GM10248 (cell line): ENCODE data around the gene ADAD2.

ENCODE experiments used
- CTCF ChIA-PET: fragments of 300-600 bp; sonication (Branson Sonifier 250); formaldehyde crosslinking; extraction: SDS; loops from one replicate; lab custom pipeline; 2021; ENCODE audit warnings: antibody characterized with exemption; lab: Yijun Ruan, JAX
- POLR2A ChIA-PET: fragments of 350-650 bp; sonication (Branson Sonifier 250); formaldehyde crosslinking; extraction: SDS; loops from one replicate; lab custom pipeline; 2020; ENCODE audit warnings: antibody characterized with exemption; lab: Yijun Ruan, JAX
- DNase-seq: peaks from one replicate; pipeline ENCODE4 v3.0.0; 2012; ENCODE audit errors: extremely low spot score
- TF ChIP-seq, protein P1 (sequence below): IDR thresholded peaks from 2 replicates; pipeline ENCODE4 v1.5.1; 2012; ENCODE audit warnings: mild to moderate bottlenecking, low read depth; ENCODE audit errors: extremely low read depth, missing control alignments, control extremely low read depth

Gene ADAD2

DNA sequence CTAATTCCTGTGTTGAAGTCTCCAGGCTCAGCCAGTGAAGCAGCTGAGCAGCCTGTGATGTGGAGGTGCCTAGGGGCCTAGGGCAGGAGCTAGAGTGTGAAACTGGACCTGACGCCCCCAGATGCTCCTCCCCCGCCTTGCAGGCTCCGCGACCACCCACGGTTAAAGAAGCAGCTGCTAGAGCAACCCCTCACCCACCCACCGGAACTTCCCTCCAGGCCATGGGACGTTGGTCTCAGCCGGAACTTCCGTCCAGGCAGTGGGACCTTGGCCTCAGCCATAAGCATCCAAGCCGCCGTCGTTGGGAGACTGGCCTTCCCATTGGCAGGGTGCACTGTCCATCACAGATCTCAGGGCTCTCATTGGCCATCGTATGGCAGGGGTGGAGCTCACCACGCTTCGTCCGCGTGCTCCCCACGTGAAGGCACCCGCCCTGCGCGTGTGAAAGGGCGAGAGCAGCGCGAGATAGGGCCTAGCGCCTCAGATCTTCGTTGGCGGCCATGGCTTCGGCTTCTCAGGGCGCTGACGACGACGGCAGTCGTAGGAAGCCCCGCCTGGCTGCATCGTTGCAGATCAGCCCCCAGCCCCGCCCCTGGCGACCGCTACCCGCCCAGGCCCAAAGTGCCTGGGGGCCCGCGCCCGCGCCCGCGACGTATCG, at the start of gene ADAD2:
Gene ADAD2 (plus strand): TSS at position 427 of the 658 bp plus-strand sequence. CDS start 74 bp downstream, at position 501.
- TF ChIP-seq, protein P1, sequence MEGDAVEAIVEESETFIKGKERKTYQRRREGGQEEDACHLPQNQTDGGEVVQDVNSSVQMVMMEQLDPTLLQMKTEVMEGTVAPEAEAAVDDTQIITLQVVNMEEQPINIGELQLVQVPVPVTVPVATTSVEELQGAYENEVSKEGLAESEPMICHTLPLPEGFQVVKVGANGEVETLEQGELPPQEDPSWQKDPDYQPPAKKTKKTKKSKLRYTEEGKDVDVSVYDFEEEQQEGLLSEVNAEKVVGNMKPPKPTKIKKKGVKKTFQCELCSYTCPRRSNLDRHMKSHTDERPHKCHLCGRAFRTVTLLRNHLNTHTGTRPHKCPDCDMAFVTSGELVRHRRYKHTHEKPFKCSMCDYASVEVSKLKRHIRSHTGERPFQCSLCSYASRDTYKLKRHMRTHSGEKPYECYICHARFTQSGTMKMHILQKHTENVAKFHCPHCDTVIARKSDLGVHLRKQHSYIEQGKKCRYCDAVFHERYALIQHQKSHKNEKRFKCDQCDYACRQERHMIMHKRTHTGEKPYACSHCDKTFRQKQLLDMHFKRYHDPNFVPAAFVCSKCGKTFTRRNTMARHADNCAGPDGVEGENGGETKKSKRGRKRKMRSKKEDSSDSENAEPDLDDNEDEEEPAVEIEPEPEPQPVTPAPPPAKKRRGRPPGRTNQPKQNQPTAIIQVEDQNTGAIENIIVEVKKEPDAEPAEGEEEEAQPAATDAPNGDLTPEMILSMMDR: no peak
- no peak for DNase-seq
- POLR2A ChIA-PET: no interaction called here
- CTCF ChIA-PET: interaction anchor here (1.0 kb wide), 1 partner anchor 107 kb away, joined by 3 read pairs; no protein-coding TSS in a partner anchor

DNA sequence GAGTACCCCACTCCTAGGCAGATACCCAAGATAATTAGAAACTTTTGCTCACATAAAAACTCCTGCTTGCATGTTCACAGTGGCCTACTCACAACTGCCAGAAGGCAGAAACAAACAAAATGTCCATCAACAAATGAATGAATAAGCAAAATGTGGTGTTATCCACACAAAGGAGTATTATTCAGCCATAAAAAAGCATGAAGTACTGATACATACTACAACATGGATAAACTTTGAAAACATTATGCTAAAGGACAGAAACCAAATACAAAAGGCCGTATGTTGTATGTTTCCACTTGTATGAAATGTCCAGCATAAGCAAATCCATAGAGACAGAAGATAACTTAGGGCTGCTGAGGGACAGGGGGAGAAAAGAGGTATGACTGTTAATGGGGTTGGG, 47.9 kb upstream of the ADAD2 start:
- no peak for DNase-seq
- POLR2A ChIA-PET: no interaction called here

DNA sequence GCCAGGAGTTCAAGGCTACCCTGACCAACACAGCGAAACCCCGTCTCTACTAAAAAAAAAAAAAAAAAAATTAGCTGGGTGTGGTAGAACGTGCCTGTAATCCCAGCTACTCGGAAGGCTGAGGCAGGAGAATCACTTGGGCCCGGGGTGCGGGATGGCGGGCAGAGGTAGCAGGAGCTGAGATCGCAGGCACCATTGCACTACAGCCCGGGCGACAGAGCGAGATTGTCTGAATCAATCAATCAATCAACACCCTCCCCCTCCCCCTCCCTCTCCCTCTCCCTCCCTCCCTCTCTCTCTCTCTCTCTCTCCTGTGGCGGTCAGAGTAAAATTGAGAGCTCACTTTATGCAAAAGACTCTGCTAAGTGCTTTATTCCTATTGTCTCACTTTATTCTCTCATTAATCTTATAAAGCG, 47.2 kb upstream of the ADAD2 start:
- ChIA-PET POLR2A (no interaction called here), CTCF (interaction anchor here (0.8 to 2.2 kb wide), 2 partner anchors 28 to 43 kb away, joined by 3 to 6 read pairs; partner anchors contain the start of genes MBTPS1 and TAF1C)
- no peak for DNase-seq
- TF ChIP-seq, protein P1: no peak

More for the DNA sequence above, 47.9 kb upstream of the ADAD2 start:
- CTCF ChIA-PET: interaction anchor here (2.1 kb wide), 1 partner anchor 44 kb away, joined by 7 read pairs; the partner anchor contains the start of gene TAF1C
- TF ChIP-seq, protein P1: no peak

DNA sequence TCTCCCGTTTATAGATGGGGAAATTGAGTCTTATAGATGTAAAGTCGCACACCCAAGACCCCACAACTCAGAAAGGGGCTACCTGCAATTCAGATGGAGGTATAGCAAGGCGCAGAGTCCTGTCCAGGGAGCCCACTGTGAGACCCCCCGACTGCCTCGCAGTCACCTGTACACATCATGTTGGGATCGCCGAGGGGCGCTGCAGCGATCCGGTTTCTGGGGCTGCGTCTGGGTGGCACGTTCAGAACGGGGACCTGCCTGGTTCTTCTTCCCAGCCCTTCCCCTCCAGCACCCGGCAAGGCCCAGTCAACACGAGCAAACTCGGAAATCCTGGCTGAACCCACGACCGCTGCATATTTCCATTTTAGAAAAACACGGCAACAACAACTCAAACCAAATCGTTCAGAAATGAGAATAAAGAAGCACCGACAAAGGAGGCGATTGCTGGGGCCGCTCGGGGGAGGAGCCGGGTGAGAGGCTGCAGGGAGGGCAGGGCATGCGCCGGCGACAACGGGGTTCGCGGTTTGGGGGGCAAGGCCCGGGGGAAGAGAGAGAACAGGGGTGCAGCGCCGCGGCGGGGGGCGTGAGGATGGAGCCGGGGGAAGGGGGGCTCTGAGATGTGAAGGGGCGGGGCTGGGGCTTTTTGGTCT, 46.6 kb upstream of the ADAD2 start:
- POLR2A ChIA-PET: interaction anchor here (1.0 kb wide), 1 partner anchor 25 kb away, joined by 4 read pairs; no protein-coding TSS in a partner anchor
- CTCF ChIA-PET: interaction anchor here (0.8 to 2.2 kb wide), 5 partner anchors 11 to 60 kb away, joined by 3 to 6 read pairs (median 4); partner anchors contain the start of genes MBTPS1 and TAF1C
- TF ChIP-seq, protein P1: peak; percentile 22
- DNase-seq: peak; percentile 46

DNA sequence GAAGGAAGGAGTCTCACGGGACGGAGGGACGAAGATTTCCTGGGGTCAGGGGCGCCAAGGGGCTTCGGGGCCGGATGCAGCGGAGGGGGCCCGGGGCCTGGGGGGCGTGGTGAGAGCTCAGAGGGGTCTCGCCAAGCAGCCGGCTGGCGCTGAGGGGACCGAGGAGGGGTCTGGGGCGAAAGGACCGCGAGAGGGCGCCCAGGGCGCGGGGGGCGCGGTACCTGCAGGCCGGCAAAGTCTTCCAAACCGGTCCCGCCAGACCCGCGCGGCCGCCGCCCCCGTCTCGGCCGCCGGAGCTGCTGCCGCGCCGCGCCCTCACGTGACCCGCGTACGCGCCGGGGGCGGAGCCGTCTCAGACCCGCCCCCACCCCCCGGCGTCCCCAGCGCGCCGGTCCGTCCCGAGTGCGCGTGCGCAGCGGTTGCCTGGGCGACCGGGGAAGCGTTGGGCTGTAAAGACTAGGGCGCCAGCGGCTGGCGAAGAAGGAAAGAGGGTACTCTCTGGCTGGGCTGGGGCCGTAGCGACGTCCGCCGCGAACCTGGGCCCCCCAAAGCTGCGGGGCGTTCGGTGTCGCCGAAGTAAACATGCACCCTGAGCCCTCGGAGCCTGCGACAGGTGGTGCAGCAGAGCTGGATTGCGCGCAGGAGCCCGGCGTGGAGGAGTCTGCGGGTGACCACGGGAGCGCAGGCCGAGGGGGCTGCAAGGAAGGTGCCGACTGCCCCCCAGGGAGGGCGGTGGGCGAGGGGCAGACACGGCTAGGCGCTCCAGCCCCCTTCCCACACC, 45.9 kb upstream of the ADAD2 start, which contains the start of the genes DNAAF1 and HSDL1:
Gene DNAAF1 (plus strand): TSS at position 450 of the 781 bp plus-strand sequence. CDS start 133 bp downstream, at position 583.
Gene HSDL1 (minus strand): TSS at position 319 of the 781 bp plus-strand sequence. CDS start 13,856 bp downstream, outside the sequence.
- ChIA-PET POLR2A (interaction anchor here (1.0 kb wide), 1 partner anchor 26 kb away, joined by 4 read pairs; no protein-coding TSS in a partner anchor), CTCF (interaction anchor here (0.9 to 2.2 kb wide), 6 partner anchors 9 to 61 kb away, joined by 3 to 6 read pairs (median 4); partner anchors contain the start of gene TAF1C)
- TF ChIP-seq, protein P1: peak; percentile 12
- peak; percentile 99 for DNase-seq
